H9 (cell line): ENCODE data around the gene RSU1. TPM values are rescaled to one million over a fixed set of nuclear protein-coding genes. Genes with fewer than 3 reads are reported as not detected.

Experiments
- DNase-seq: peaks from one replicate; pipeline ENCODE4 v3.0.0-alpha.2; 2017
- H2AFZ ChIP-seq: one replicate; pipeline ENCODE4 v1.6.1; 2013; ENCODE audit warnings: mild to moderate bottlenecking, low read length, control low read depth, moderate library complexity
- H2AK5ac ChIP-seq: 2 replicates; pipeline ENCODE4 v1.6.1; 2013; ENCODE audit warnings: low read length, control low read depth, mixed read lengths; ENCODE audit not compliant: insufficient read length
- H2BK120ac ChIP-seq: one replicate; pipeline ENCODE4 v1.6.1; 2013; ENCODE audit warnings: low read depth, mild to moderate bottlenecking, low read length, control low read depth, inconsistent platforms; ENCODE audit not compliant: poor library complexity, severe bottlenecking
- H2BK12ac ChIP-seq: 2 replicates; pipeline ENCODE4 v1.6.1; 2013; ENCODE audit warnings: low read length, control low read depth, mixed read lengths, low read depth; ENCODE audit not compliant: insufficient read length
- H2BK15ac ChIP-seq: 2 replicates; pipeline ENCODE4 v1.6.1; 2013; ENCODE audit warnings: low read depth, low read length, control low read depth
- H2BK20ac ChIP-seq: one replicate; pipeline ENCODE4 v1.6.1; 2013; ENCODE audit warnings: low read depth, mild to moderate bottlenecking, low read length, control low read depth, inconsistent platforms; ENCODE audit not compliant: poor library complexity, severe bottlenecking
- H2BK5ac ChIP-seq: 2 replicates; pipeline ENCODE4 v1.6.1; 2013; ENCODE audit warnings: low read length, control low read depth, mixed read lengths; ENCODE audit not compliant: insufficient read length
- H3K14ac ChIP-seq: 2 replicates; pipeline ENCODE4 v1.6.1; 2013; ENCODE audit warnings: low read length, control low read depth; ENCODE audit not compliant: insufficient read depth
- H3K18ac ChIP-seq: 2 replicates; pipeline ENCODE4 v1.6.1; 2013; ENCODE audit warnings: low read depth, mild to moderate bottlenecking, mixed read lengths, low read length, control low read depth; ENCODE audit not compliant: insufficient read length
- H3K23ac ChIP-seq: 2 replicates; pipeline ENCODE4 v1.6.1; 2013; ENCODE audit warnings: low read length, control low read depth, mixed read lengths, low read depth; ENCODE audit not compliant: insufficient read length
- H3K23me2 ChIP-seq: 2 replicates; pipeline ENCODE4 v1.6.1; 2013; ENCODE audit warnings: low read depth, mild to moderate bottlenecking, mixed read lengths, low read length, control low read depth; ENCODE audit not compliant: insufficient read length, poor library complexity, severe bottlenecking
- H3K27ac ChIP-seq: 2 replicates; pipeline ENCODE4 v1.5.1; 2013; ENCODE audit warnings: low read length, control low read depth, mixed read lengths, low read depth; ENCODE audit not compliant: insufficient read length
- H3K27me3 ChIP-seq: 2 replicates; pipeline ENCODE4 v1.6.1; 2013; ENCODE audit warnings: low read length, control low read depth, inconsistent platforms; ENCODE audit not compliant: insufficient read depth
- H3K4ac ChIP-seq: 2 replicates; pipeline ENCODE4 v1.6.1; 2013; ENCODE audit warnings: low read depth, mild to moderate bottlenecking, control low read depth, inconsistent platforms, low read length, moderate library complexity
- H3K4me1 ChIP-seq: 2 replicates; pipeline ENCODE4 v1.6.1; 2013; ENCODE audit warnings: low read length, control low read depth, inconsistent platforms; ENCODE audit not compliant: insufficient read depth
- H3K4me2 ChIP-seq: 2 replicates; pipeline ENCODE4 v1.6.1; 2013; ENCODE audit warnings: low read length, control low read depth, mixed read lengths; ENCODE audit not compliant: insufficient read length, insufficient read depth
- H3K56ac ChIP-seq: 2 replicates; pipeline ENCODE4 v1.6.1; 2013; ENCODE audit warnings: low read depth, mild to moderate bottlenecking, mixed read lengths, low read length, control low read depth; ENCODE audit not compliant: insufficient read length
- H3K79me1 ChIP-seq: 2 replicates; pipeline ENCODE4 v1.6.1; 2013; ENCODE audit warnings: low read depth, mild to moderate bottlenecking, moderate library complexity, low read length, control low read depth, inconsistent platforms; ENCODE audit not compliant: insufficient read depth, poor library complexity, severe bottlenecking
- H3K79me2 ChIP-seq: 2 replicates; pipeline ENCODE4 v1.6.1; 2013; ENCODE audit warnings: low read length, control low read depth, inconsistent platforms; ENCODE audit not compliant: insufficient read depth
- H3K9ac ChIP-seq: 2 replicates; pipeline ENCODE4 v1.6.1; 2013; ENCODE audit warnings: low read length, control low read depth, mixed read lengths; ENCODE audit not compliant: insufficient read length; ENCODE audit errors: extremely low read depth
- H3K9me3 ChIP-seq: one replicate; pipeline ENCODE4 v1.6.1; 2013; ENCODE audit warnings: low read depth, low read length, inconsistent platforms; ENCODE audit not compliant: control insufficient read depth
- H3T11ph ChIP-seq: one replicate; pipeline ENCODE4 v1.6.1; 2013; ENCODE audit warnings: mild to moderate bottlenecking, low read length, control low read depth, inconsistent platforms
- H4K20me1 ChIP-seq: one replicate; pipeline ENCODE4 v1.6.1; 2013; ENCODE audit not compliant: control insufficient read depth, insufficient read length, insufficient read depth
- H4K5ac ChIP-seq: 2 replicates; pipeline ENCODE4 v1.6.1; 2013; ENCODE audit warnings: low read depth, mild to moderate bottlenecking, mixed read lengths, low read length, control low read depth; ENCODE audit not compliant: insufficient read length
- H4K8ac ChIP-seq: replicated peaks from 2 replicates; pipeline ENCODE4 v1.6.1; 2013; ENCODE audit warnings: low read length, control low read depth, mixed read lengths, low read depth; ENCODE audit not compliant: insufficient read length
- H4K91ac ChIP-seq: 2 replicates; pipeline ENCODE4 v1.6.1; 2013; ENCODE audit warnings: low read depth, mild to moderate bottlenecking, moderate library complexity, mixed read lengths, low read length, control low read depth; ENCODE audit not compliant: insufficient read length
- H3K27ac Mint-ChIP-seq, 3 experiments: 2 replicates in 2 of 3; 3 replicates in 1 of 3; pipeline ENCODE4 v1.8.0; 2020 to 2021; ENCODE audit warnings: mixed read lengths in 3 of 3, mild to moderate bottlenecking in 1 of 3, moderate library complexity in 1 of 3
- H3K27me3 Mint-ChIP-seq: 2 replicates; pipeline ENCODE4 v1.8.0; 2021; ENCODE audit warnings: low read depth, mild to moderate bottlenecking, moderate library complexity, mixed read lengths
- H3K36me3 Mint-ChIP-seq, 3 experiments: 2 replicates in 2 of 3; 3 replicates in 1 of 3; pipeline ENCODE4 v1.8.0; 2020 to 2021; ENCODE audit warnings: low read depth in 3 of 3, mixed read lengths in 3 of 3; ENCODE audit not compliant: insufficient read depth in 1 of 3
- H3K4me1 Mint-ChIP-seq, 2 experiments: 2 replicates each; pipeline ENCODE4 v1.8.0; 2020; ENCODE audit warnings: mixed read lengths in 2 of 2
- H3K4me3 Mint-ChIP-seq, 2 experiments: 2 replicates in 1 of 2; 3 replicates in 1 of 2; pipeline ENCODE4 v1.8.0; 2020 to 2021; ENCODE audit warnings: mild to moderate bottlenecking in 2 of 2, mixed read lengths in 2 of 2, moderate library complexity in 1 of 2
- H3K9me3 Mint-ChIP-seq, 2 experiments: 2 replicates in 1 of 2; 3 replicates in 1 of 2; pipeline ENCODE4 v1.8.0; 2020; ENCODE audit warnings: mild to moderate bottlenecking in 2 of 2, mixed read lengths in 2 of 2, moderate library complexity in 1 of 2
- WGBS: extraction: QIAGEN DNeasy Blood & Tissue Kit; methylation state at CpG from one replicate; pipeline ENCODE4 v1.1.7; 2013; ENCODE audit warnings: missing lambda C conversion rate, low lambda C conversion rate, mixed read lengths; ENCODE audit not compliant: insufficient read length; ENCODE audit errors: extremely low coverage; 5-methylcytosine and 5-hydroxymethylcytosine counted together
- total RNA-seq: library from RNA; stranded (reverse); gene quantifications from 2 replicates; pipeline ENCODE4 v1.2.1, GENCODE V29; 2021
- TF ChIP-seq, protein P1 (sequence below): fragments of 200-600 bp; sonication (generic); conservative IDR thresholded peaks from 3 replicates; pipeline ENCODE4 v1.8.0; 2021; ENCODE audit warnings: antibody characterized with exemption, mild to moderate bottlenecking

Gene RSU1
- total RNA-seq, 1 experiment from 2014 or later = 59.4 TPM

DNA sequence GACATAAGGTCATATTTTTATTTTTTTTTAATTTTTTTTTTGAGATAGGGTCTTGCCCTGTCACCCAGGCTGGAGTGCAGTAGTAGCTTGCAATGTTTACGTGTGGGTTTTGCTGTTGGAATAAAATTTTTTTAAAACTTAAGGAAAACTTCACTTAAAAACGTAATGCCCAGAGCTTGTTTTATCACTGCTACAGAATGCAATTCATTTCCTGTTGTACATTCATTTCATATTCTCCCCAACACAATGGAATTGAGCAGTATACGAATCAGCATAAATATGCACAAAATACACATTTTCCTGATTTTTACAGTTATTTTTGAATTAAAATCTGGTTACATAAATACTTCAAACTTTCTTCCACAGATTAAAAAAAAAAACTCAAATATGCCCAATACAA lies 40.3 kb downstream of the RSU1 start:
- Histone ChIP-seq H3K4ac (no peak overlapping the region), H3K4me2 (no peak overlapping the region), H3T11ph (no peak overlapping the region), H2BK5ac (no peak overlapping the region), H3K79me2 (no peaks in the 10 kb centered on the region), H3K14ac (no peak overlapping the region), H3K27me3 (no peaks in the 10 kb centered on the region), H3K9me3 (no peaks in the 10 kb centered on the region), H4K91ac (no peak overlapping the region), H2BK20ac (no peak overlapping the region), H4K8ac (no peak overlapping the region), H3K27ac (no peak overlapping the region), H3K9ac (no peak overlapping the region), H3K4me1 (peaks cover 3% of the 10 kb centered on the region; the same call in 1 of the 2 replicates), H3K23ac (no peak overlapping the region), H2AFZ (no peak overlapping the region), H2BK120ac (no peak overlapping the region), H3K18ac (no peak overlapping the region), H2AK5ac (no peak overlapping the region), H3K79me1 (no peaks in the 10 kb centered on the region), H2BK12ac (no peak overlapping the region), H3K56ac (no peak overlapping the region), H4K5ac (no peak overlapping the region), H3K23me2 (no peaks in the 10 kb centered on the region), H2BK15ac (no peak overlapping the region), H4K20me1 (no peaks in the 10 kb centered on the region)
- DNase-seq = no peak
- H3K4me1 Mint-ChIP-seq = peaks cover 24 to 31% of the 10 kb centered on the region in 2 experiments
- no peak overlapping the region for H3K27ac Mint-ChIP-seq
- no CpG with 5 or more reads among the region's 3 CpGs for WGBS
- no peaks in the 10 kb centered on the region for H3K27me3 Mint-ChIP-seq
- TF ChIP-seq, protein P1, sequence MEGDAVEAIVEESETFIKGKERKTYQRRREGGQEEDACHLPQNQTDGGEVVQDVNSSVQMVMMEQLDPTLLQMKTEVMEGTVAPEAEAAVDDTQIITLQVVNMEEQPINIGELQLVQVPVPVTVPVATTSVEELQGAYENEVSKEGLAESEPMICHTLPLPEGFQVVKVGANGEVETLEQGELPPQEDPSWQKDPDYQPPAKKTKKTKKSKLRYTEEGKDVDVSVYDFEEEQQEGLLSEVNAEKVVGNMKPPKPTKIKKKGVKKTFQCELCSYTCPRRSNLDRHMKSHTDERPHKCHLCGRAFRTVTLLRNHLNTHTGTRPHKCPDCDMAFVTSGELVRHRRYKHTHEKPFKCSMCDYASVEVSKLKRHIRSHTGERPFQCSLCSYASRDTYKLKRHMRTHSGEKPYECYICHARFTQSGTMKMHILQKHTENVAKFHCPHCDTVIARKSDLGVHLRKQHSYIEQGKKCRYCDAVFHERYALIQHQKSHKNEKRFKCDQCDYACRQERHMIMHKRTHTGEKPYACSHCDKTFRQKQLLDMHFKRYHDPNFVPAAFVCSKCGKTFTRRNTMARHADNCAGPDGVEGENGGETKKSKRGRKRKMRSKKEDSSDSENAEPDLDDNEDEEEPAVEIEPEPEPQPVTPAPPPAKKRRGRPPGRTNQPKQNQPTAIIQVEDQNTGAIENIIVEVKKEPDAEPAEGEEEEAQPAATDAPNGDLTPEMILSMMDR = no peak
- H3K4me3 Mint-ChIP-seq = no peak overlapping the region
- H3K9me3 Mint-ChIP-seq = no peaks in the 10 kb centered on the region
- no peaks in the 10 kb centered on the region; a peak in 2 of 7 replicates for H3K36me3 Mint-ChIP-seq
